Stimulated activated CD8-positive, alpha-beta memory T cell treated with anti-CD3 and anti-CD28 coated beads, Interleukin-12 subunit alpha, Interleukin-12 subunit beta, amount 100 ng/mL, for 24 hours (primary cell): Measurements from ENCODE around the gene NOS3.
"Not testable (repeated sequence)": the region's sequence is repeated elsewhere in the genome, so short reads cannot be mapped to it uniquely, and the experiment has no call there.

Experiments used
- DNase-seq: peaks from one replicate; pipeline ENCODE4 v3.0.0-alpha.2; 2020; ENCODE audit errors: extremely low read depth

The NOS3 gene

DNA sequence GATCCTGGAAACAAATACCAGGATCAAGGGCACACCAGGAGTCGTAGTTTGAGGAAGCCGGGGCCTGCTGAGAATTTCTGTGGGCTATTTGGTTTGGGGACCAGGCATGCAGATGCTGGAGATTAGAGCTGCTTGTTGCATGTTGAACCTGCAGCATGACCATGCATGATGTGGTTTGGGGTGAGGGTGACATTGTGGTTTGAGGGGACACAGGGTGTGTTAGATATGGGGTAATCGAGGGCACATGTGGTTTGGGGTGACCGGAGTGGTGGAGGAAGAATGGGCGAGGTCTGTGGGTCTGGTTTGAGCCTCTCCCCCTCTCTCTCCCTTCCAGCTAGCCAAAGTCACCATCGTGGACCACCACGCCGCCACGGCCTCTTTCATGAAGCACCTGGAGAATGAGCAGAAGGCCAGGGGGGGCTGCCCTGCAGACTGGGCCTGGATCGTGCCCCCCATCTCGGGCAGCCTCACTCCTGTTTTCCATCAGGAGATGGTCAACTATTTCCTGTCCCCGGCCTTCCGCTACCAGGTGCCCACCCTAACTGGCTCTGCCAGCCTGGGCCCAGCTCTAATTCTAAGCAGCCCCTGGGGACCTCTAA lies 10.2 kb downstream of the NOS3 start:
- no peak for DNase-seq

GRCh38 chr7:151001546-151001945 lies 10.7 kb downstream of the NOS3 start:
- DNase-seq, result no peak

DNA sequence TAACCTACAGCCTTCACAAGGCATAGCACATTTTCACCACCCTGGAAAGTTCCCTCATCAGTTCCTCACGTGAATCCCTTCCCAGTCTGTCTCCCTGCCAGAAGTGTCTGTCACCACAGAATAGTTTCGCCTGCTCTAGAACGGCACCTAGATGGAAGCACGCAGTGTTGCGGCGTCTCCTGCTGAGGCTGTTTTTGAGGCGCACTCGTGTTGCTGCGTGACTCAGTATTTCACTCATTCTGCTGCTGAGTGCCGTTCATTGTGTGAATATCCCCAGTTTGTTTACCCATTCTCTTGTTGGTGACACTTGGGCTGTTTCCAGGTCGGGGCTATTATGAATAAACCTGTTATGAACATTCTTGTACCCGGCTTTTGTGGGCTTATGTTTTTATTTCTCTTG lies 12.8 kb downstream of the NOS3 start:
- no peak for DNase-seq

- DNase-seq, result no peak
Measured at GRCh38 chr7:151005566-151005965, 14.7 kb downstream of the NOS3 start.

GRCh38 chr7:151006590-151007300 lies 15.9 kb downstream of the NOS3 start:
- DNase-seq, result no peak

DNA sequence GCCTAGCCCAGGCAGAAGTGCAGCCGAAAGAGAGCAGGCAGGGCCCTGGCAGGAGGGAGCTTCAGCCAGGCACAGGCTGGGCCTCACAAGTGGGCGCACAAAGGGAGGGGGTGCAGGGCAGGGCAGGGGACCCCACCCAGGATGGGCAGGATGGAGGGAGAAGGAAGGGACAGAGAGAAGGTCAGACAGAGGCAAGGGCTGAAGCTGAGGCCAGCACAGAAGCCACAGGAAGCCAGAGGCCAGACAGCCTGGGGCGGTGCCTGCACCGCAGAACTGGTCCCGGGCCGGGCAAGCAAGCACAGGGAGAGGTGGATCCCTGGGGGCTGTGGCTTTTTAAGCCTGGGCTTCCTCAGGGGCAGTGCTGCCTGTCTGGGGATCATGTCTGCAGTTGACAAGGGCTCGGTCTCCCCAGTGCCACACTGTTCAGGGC lies 16.7 kb downstream of the NOS3 start:
- DNase-seq, result no peak

DNA sequence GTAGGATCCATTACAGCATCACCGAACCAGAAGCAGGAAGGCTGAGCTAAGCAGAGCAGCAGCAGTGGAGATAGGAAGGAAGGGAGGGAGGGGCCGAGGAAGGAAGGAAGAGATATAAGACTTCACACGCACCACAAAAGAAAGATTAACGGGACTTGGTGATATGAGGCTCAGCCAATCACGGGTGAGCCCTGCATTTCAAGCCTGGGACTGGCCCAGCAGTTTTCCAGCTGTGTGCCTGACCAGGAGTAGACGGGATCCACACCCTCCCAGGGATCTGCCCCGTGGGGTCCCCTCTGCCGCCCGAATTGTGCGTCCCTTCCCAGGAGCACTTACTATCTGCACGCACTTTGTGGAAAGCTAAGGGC lies 17.3 kb downstream of the NOS3 start:
- DNase-seq, result no peak

GRCh38 chr7:151008511-151009323 lies 17.9 kb downstream of the NOS3 start:
- peak; percentile 61 for DNase-seq

- no peak for DNase-seq
Measured at GRCh38 chr7:151009327-151010036, 18.7 kb downstream of the NOS3 start.

- no peak for DNase-seq
Measured at GRCh38 chr7:151010037-151010306, 19.2 kb downstream of the NOS3 start.

DNA sequence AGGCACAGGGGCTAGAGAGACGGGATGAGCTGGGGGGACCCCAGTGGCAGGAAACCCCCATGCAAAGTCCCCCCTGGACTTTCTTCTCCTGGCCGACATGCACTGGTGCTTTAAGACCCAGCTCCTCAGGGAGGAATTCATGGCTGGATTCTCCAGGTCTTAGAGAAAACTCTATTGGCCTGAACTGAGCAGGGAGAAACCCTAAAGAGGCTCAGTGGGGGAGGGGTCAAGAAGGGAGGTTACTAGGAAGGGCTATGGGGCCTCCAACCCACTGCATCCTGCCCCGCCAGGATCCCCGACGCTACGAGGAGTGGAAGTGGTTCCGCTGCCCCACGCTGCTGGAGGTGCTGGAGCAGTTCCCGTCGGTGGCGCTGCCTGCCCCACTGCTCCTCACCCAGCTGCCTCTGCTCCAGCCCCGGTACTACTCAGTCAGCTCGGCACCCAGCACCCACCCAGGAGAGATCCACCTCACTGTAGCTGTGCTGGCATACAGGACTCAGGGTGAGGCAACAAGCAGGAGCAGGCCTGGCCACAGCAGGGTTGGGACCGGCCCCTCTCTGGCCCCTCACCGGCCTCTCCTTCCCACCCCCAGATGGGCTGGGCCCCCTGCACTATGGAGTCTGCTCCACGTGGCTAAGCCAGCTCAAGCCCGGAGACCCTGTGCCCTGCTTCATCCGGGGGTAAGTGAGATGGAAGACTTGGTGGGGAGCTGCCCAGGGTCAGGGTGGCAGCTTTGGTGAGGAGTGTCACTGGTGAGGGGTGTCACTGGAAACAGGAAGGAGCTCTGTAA lies 19.7 kb downstream of the NOS3 start:
- DNase-seq, result no peak

DNA sequence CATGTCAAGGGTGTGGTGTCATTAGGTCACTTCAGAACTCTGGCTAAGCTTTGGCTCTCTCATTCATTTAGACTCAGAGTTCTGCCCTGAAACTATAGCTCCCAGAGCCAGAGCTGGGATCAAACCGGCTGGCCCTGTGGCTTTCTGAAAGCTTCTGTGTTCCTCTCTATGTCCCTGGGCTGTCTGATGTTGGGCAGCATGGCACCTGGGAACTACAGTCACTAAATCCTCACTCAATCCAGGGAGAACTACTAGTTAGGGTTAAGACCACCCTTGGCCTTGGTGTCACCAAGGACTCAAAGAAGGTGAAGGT lies 20.2 kb downstream of the NOS3 start:
- no peak for DNase-seq

- not testable (repeated sequence) for DNase-seq
Measured at GRCh38 chr7:151011616-151012015, 20.8 kb downstream of the NOS3 start.

GRCh38 chr7:151012031-151012692 lies 21.3 kb downstream of the NOS3 start:
- DNase-seq, result no peak

- no peak for DNase-seq
Measured at GRCh38 chr7:151012911-151013347, 22.1 kb downstream of the NOS3 start.

DNA sequence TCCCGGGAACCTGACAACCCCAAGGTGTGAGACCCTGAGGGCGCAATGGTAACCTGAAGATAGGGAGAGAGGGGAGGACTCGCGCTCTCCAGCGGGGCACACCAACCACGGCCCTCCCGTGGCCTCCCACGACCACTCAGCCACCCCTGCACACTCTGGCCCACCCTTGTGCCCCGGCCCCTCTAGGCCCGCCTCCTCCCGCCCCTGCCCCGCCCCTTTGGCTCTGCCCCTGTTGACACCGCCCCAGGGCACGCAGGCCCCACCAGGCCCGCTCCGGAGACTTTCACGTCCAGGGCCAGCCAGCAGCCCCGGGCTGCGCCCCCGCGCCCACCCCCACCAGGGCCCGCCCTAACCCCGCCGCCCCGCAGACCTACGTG lies 22.5 kb downstream of the NOS3 start:
- no peak for DNase-seq

- DNase-seq, result peak; percentile 67
Measured at GRCh38 chr7:151013733-151014497, 23.1 kb downstream of the NOS3 start.

DNA sequence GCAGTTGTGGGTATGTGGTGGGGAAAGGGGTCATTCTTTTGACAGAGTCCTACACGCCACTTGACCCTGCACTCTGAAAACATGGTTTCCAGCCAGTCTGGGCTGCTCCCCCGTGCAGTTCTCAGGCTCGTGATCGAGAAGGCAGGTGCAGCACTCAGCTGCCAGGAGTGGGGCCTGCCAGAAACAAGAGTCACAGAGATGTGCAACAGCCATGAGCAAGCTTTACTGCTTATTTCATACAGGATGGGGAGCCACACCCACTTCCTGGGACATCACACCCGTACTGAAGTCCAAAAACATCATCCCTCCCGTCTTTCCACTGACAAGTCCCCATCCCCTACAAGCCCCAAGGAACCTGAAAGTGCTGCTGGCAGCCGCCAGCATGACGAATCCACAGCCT lies 24.1 kb downstream of the NOS3 start:
- DNase-seq, result no peak

DNA sequence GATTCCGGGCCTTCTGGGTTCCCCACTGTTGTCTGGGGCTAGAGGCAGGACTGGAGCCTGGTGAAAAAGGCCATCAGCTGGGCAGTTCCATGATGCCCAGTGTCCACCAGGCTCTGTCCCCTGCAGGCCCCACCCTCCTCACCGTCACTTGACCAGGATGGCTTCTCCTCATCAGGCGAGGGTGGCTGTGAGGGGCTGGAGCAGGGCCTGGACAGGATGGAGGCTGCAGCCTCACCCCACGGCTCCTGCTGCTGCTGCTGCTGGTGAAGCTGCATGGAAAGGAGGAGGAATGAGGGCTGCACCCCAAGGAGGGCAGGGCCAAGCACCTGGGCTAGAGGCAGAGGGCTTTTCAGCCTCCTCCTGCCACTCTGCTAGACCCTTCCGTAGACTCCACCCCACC lies 25.1 kb downstream of the NOS3 start:
- no peak for DNase-seq

GRCh38 chr7:151016505-151016904 lies 25.7 kb downstream of the NOS3 start:
- DNase-seq, result no peak

- no peak for DNase-seq
Measured at GRCh38 chr7:151016942-151017341, 26.1 kb downstream of the NOS3 start.
